DND-41 (cell line): ENCODE measurements around the gene UBE3B.

ENCODE experiments used
- ATAC-seq: fragments of 200-7000 bp; cut with Tn5 transposase; 3 replicates; pipeline ENCODE4 v1.9.1; 2021; ENCODE audit warnings: low read depth; ENCODE audit not compliant: insufficient read depth
- DNase-seq: peaks from one replicate; pipeline ENCODE4 v3.0.0-alpha.2; 2020
- H2AFZ ChIP-seq: 2 replicates; pipeline ENCODE4 v1.6.0; 2012; ENCODE audit warnings: low read depth, low read length
- H3K27ac ChIP-seq: 2 replicates; pipeline ENCODE4 v1.5.1; 2012; ENCODE audit warnings: low read length, inconsistent platforms
- H3K27me3 ChIP-seq: fragments of 200-600 bp; sonication (generic); 2 replicates; pipeline ENCODE4 v1.6.0; 2012; ENCODE audit warnings: low read length, mild to moderate bottlenecking, inconsistent platforms; ENCODE audit not compliant: insufficient read depth, poor library complexity
- H3K36me3 ChIP-seq: 2 replicates; pipeline ENCODE4 v1.5.1; 2012; ENCODE audit warnings: low read length, inconsistent platforms; ENCODE audit not compliant: insufficient read depth
- H3K4me1 ChIP-seq: 2 replicates; pipeline ENCODE4 v1.5.1; 2012; ENCODE audit warnings: mild to moderate bottlenecking, low read length; ENCODE audit not compliant: insufficient read depth
- H3K4me2 ChIP-seq: 2 replicates; pipeline ENCODE4 v1.6.0; 2012; ENCODE audit warnings: mild to moderate bottlenecking, moderate library complexity, low read length, inconsistent platforms; ENCODE audit not compliant: insufficient read depth
- H3K4me3 ChIP-seq, 2 experiments: fragments of 200-600 bp in 1 of 2; shearing (Covaris generic) in 1 of 2; 2 replicates each; pipeline ENCODE4 v1.5.1; 2012 to 2016; ENCODE audit warnings: inconsistent platforms in 2 of 2, low read length in 2 of 2, mild to moderate bottlenecking in 2 of 2, low read depth in 1 of 2, moderate library complexity in 1 of 2
- H3K79me2 ChIP-seq: 2 replicates; pipeline ENCODE4 v1.6.0; 2012; ENCODE audit warnings: low read length, inconsistent platforms; ENCODE audit not compliant: insufficient read depth
- H3K9ac ChIP-seq: 2 replicates; pipeline ENCODE4 v1.6.0; 2012; ENCODE audit warnings: low read depth, mild to moderate bottlenecking, inconsistent platforms, low read length, moderate library complexity
- H3K9me3 ChIP-seq: 2 replicates; pipeline ENCODE4 v1.5.1; 2012; ENCODE audit warnings: low read length, moderate library complexity, mild to moderate bottlenecking, inconsistent platforms; ENCODE audit not compliant: insufficient read depth, severe bottlenecking
- H4K20me1 ChIP-seq: 2 replicates; pipeline ENCODE4 v1.6.0; 2012; ENCODE audit warnings: low read length; ENCODE audit not compliant: insufficient read depth
- EZH2 ChIP-seq: IDR thresholded peaks from 3 replicates; pipeline ENCODE4 v1.6.1; 2012; ENCODE audit warnings: borderline replicate concordance, low read depth, mild to moderate bottlenecking, moderate library complexity, low read length, inconsistent platforms; ENCODE audit not compliant: severe bottlenecking
- TF ChIP-seq, protein P1 (sequence below): IDR thresholded peaks from 2 replicates; pipeline ENCODE4 v1.5.1; 2012; ENCODE audit warnings: borderline replicate concordance, low read length, moderate library complexity, mild to moderate bottlenecking; ENCODE audit not compliant: poor library complexity, severe bottlenecking; ENCODE audit errors: extremely low read depth

The UBE3B gene

DNA sequence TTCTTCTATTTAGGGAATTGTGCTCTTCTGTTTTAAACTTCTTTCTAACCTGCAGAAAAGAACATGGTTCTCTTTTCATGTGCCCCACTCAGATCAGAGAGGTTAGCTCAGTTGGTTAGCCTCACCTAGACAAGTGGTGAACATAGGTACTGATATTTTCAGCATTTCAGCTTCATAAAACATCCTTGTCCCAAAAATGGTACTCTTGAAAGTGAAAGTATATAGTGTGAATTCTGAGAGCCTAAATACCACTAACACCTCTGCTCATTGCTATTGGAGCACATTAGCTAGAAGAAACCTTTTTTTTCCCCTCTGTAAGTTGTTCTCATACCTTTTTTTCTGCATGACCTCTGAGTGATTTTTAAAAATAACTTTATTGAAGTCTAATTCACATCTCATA is 17.6 kb downstream of the UBE3B start:
- no peaks in the 10 kb centered on the region for H3K27me3 ChIP-seq
- H3K4me1 ChIP-seq: no peaks in the 10 kb centered on the region
- H3K27ac ChIP-seq: no peak overlapping the region
- H3K36me3 ChIP-seq: peaks cover 53% of the 10 kb centered on the region
- no peak overlapping the region for H2AFZ ChIP-seq
- no peak overlapping the region for H3K4me2 ChIP-seq
- no peaks in the 10 kb centered on the region for H3K79me2 ChIP-seq
- no peak for TF ChIP-seq EZH2
- TF ChIP-seq, protein P1, sequence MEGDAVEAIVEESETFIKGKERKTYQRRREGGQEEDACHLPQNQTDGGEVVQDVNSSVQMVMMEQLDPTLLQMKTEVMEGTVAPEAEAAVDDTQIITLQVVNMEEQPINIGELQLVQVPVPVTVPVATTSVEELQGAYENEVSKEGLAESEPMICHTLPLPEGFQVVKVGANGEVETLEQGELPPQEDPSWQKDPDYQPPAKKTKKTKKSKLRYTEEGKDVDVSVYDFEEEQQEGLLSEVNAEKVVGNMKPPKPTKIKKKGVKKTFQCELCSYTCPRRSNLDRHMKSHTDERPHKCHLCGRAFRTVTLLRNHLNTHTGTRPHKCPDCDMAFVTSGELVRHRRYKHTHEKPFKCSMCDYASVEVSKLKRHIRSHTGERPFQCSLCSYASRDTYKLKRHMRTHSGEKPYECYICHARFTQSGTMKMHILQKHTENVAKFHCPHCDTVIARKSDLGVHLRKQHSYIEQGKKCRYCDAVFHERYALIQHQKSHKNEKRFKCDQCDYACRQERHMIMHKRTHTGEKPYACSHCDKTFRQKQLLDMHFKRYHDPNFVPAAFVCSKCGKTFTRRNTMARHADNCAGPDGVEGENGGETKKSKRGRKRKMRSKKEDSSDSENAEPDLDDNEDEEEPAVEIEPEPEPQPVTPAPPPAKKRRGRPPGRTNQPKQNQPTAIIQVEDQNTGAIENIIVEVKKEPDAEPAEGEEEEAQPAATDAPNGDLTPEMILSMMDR: no peak
- H4K20me1 ChIP-seq: no peaks in the 10 kb centered on the region
- no peak overlapping the region for H3K9ac ChIP-seq
- H3K4me3 ChIP-seq: no peak overlapping the region
- no peak for DNase-seq
- H3K9me3 ChIP-seq: no peaks in the 10 kb centered on the region
- ATAC-seq: no peak

DNA sequence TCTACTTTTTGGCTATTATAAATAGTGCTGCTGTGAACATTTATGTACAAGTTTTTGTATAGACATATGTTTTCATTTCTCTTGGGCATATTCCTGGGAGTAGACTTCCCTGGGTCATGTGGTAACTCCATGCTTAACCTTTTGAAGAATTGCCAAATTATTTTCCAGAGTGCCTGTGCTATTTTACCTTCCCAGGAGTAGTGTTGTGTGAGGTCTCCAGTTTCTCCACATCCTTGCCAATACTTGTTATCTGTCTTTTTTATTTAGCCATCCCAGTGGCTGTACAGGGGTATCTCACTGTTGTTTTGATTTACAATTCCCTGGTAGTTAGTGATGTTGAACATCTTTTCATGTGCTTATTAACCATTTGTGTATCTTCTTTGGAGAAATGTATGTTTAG is 18.9 kb downstream of the UBE3B start:
- no peak overlapping the region for H3K9ac ChIP-seq
- TF ChIP-seq, protein P1: no peak

DNA sequence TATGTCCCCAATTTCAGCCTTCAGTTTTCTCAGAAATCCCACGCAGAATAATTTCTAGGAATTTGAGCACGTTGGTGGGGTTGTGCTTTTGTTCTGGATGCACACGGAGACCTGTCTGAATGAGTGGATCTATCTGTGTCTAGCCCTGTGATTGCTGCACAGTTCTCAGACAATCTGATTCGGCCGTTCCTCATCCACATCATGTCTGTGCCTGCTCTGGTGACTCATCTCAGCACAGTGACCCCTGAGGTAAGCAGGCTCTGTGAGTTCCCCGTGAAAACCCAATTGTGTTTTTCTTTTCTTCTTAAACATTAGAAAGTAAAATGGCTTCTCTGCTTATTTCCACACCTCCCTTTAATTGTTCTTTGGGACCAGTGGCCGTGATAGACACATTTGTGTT is 20.2 kb downstream of the UBE3B start:
- no peaks in the 10 kb centered on the region for H3K9me3 ChIP-seq
- no peak overlapping the region for H2AFZ ChIP-seq
- H3K4me3 ChIP-seq: no peak overlapping the region
- H3K4me1 ChIP-seq: no peaks in the 10 kb centered on the region
- no peak overlapping the region for H3K9ac ChIP-seq
- H3K36me3 ChIP-seq: peaks cover 58% of the 10 kb centered on the region
- DNase-seq: no peak
- no peak for ATAC-seq
- no peaks in the 10 kb centered on the region for H3K27me3 ChIP-seq
- no peak for TF ChIP-seq EZH2
- TF ChIP-seq, protein P1: no peak
- no peak overlapping the region for H3K27ac ChIP-seq
- H4K20me1 ChIP-seq: no peaks in the 10 kb centered on the region
- H3K79me2 ChIP-seq: no peaks in the 10 kb centered on the region
- H3K4me2 ChIP-seq: no peak overlapping the region

More for the DNA sequence above, 18.9 kb downstream of the UBE3B start:
- Histone ChIP-seq H3K4me1 (no peaks in the 10 kb centered on the region), H3K9me3 (no peaks in the 10 kb centered on the region), H4K20me1 (no peaks in the 10 kb centered on the region), H3K79me2 (no peaks in the 10 kb centered on the region), H3K4me2 (no peak overlapping the region), H3K36me3 (peaks cover 54% of the 10 kb centered on the region), H3K27me3 (no peaks in the 10 kb centered on the region), H3K27ac (no peak overlapping the region), H2AFZ (no peak overlapping the region), H3K4me3 (no peak overlapping the region)
- no peak for ATAC-seq
- DNase-seq: no peak
